Uterus (tissue), 2 donors: Measurements from ENCODE around the gene IDH3B.

Experiments used
- CTCF ChIP-seq, 4 experiments: fragments of 200-600 bp in 2 of 4; fragments of 450-650 bp in 2 of 4; sonication (generic) in 2 of 4; IDR thresholded peaks; one replicate each; pipeline ENCODE4 v1.5.1; 2016 to 2019; ENCODE audit warnings: antibody characterized with exemption in 4 of 4, mild to moderate bottlenecking in 2 of 4, moderate library complexity in 1 of 4
- POLR2A ChIP-seq, 2 donors: fragments of 450-650 bp; IDR thresholded peaks; one replicate each; pipeline ENCODE4 v1.6.1; 2016; ENCODE audit warnings: antibody characterized with exemption in 2 of 2, mild to moderate bottlenecking in 1 of 2, moderate library complexity in 1 of 2

GRCh38 chr20:2687514-2687913 lies 23.5 kb upstream of the IDH3B start:
- TF ChIP-seq CTCF (IDR thresholded peaks at IDR 0.05) (no peak), POLR2A (IDR thresholded peaks at IDR 0.05) (no peak)
